Measurements from ENCODE around the gene NREP.

The NREP gene

GRCh38 chr5:111707630-111708164, 49.3 kb downstream of the NREP start:
- no peak for TF ChIP-seq CTCF (conservative IDR thresholded peaks at IDR 0.05)
- H3K27ac ChIP-seq = no peak overlapping the region

DNA sequence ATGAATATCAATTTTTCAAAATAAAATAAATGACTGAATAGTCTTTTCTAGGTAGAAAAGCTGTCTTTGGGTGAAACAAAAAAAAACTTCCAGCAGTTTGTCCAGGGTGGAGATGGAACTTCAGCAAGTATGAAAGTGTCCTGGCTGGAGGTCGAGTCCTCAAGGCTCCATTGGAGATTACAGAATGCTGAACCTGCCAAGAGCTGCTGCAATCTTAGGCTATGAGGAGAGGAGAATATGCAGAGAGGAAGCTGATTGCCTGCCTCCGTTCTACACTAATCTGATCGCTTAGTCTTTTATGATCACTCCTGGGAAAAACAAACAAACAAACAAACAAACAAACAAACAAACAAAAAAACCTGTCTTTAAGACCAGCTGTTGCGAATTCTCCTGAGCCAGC, 50.6 kb downstream of the NREP start:
- TF ChIP-seq CTCF (conservative IDR thresholded peaks at IDR 0.05) = no peak
- no peak overlapping the region for H3K27ac ChIP-seq

GRCh38 chr5:111704452-111705085, 52.4 kb downstream of the NREP start:
- H3K27ac ChIP-seq = no peak overlapping the region
- no peak for TF ChIP-seq CTCF (conservative IDR thresholded peaks at IDR 0.05)

DNA sequence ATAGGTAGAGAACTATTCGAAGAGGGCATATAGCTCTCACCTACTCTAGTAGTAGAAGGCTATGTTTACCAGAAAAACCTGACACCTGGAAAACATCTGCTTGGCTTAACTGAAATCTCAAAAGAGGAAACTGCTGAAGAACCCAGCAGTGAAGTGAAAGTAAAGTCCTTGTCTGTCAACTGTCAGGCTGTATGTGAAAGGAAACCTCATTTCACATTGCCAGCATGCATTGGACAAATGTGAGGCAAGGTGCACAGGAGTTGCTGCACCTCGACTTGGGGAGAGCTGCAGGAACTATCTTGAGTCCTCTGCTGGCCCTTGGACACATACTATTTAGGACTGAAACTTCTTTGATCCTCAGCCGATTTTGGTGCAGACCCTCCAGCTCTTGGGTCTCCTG, 53.3 kb downstream of the NREP start:
- H3K27ac ChIP-seq = no peak overlapping the region

GRCh38 chr5:111699976-111700375, 57.0 kb downstream of the NREP start:
- no peak for TF ChIP-seq CTCF (conservative IDR thresholded peaks at IDR 0.05)
- no peak overlapping the region for H3K27ac ChIP-seq

More for the DNA sequence above, 53.3 kb downstream of the NREP start:
- TF ChIP-seq CTCF (conservative IDR thresholded peaks at IDR 0.05) = no peak

DNA sequence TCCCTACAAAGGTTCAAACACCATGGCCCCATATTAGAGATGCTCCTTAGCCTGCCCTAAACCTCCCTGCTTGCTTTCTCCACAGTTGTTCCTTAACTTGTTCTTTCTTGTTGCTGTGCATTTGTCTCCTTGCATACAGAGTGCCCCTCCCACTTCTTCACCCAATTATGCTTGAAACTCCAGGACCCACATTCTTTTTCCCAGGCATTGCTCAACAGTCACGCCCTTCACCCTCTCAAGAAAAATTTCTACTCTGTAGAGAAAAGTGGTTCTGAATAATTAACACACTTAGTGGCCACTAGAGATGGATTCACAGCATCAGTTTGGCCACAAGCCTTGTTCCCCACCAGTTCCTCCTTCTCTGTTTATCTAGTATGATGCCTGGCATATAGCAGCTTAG, 57.7 kb downstream of the NREP start:
- TF ChIP-seq CTCF (conservative IDR thresholded peaks at IDR 0.05) = no peak
- H3K27ac ChIP-seq = no peak overlapping the region

DNA sequence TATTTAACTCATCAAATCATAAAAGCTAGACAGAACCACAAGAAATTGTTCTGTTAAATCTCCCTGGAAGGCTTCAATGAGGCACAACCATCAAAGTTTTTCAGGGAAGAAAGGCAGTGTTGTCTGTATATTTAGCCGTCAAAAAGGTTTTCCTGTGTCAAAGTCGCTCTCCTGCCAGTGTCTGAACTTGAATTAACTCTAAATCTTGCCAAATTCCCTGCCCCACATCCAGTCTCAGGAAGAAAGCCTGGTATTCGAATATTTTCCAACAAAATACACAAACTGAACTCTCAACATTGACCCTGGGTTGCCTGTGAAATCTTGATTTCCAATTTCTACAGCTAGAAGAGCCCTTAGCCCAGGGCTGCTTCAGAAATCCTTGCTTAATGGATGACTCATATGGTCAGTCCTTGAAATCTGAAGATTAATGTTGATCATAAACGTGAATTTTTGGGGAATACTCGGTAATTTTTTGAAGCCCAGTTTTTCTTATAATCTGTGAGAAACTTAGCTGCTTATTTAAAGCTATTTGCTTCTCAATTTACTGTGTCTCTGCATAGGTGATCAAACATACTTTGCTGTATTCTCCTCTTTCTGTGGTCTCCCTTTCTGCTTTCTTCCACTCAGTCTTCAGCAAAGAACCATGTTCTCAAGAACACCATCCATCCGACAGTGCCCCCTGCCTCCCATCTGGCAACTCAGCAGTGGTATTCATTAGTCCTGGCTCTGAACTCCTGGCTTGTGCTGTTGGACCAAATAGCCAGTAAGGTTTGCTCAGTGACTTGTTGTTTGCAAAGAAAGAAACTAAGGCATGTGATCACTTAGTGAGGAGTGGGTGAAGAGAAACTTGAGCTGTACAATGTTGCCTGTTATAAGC, 58.9 kb downstream of the NREP start:
- TF ChIP-seq CTCF (conservative IDR thresholded peaks at IDR 0.05) = no peak
- no peak overlapping the region for H3K27ac ChIP-seq
